Astrocyte (in vitro differentiated cells and primary cell): ENCODE results near the gene TNFRSF12A. TPM values are rescaled to one million over a fixed set of nuclear protein-coding genes. Genes with fewer than 3 reads are reported as not detected.

Source experiments
- DNase-seq: peaks from one replicate; pipeline ENCODE4 v3.0.0-alpha.2; 2010; ENCODE audit warnings: low read depth
- FAIRE-seq: peaks from 2 replicates; lab custom pipeline; 2011; peaks lifted over from hg19 to GRCh38; lab: Jason Lieb, UNC
- H2AFZ ChIP-seq: 2 replicates; pipeline ENCODE4 v1.6.0; 2012; ENCODE audit warnings: low read depth, low read length, inconsistent platforms
- H3K27ac ChIP-seq: 2 replicates; pipeline ENCODE4 v1.5.1; 2011; ENCODE audit warnings: low read depth, low read length, inconsistent platforms
- H3K27me3 ChIP-seq: 2 replicates; pipeline ENCODE4 v1.6.0; 2011; ENCODE audit warnings: low read length, inconsistent platforms; ENCODE audit not compliant: insufficient read depth
- H3K36me3 ChIP-seq: 2 replicates; pipeline ENCODE4 v1.5.1; 2011; ENCODE audit warnings: low read length, inconsistent platforms; ENCODE audit not compliant: insufficient read depth
- H3K4me1 ChIP-seq: 2 replicates; pipeline ENCODE4 v1.5.1; 2011; ENCODE audit warnings: low read length, inconsistent platforms; ENCODE audit not compliant: insufficient read depth
- H3K4me2 ChIP-seq: 2 replicates; pipeline ENCODE4 v1.6.0; 2012; ENCODE audit warnings: low read length, inconsistent platforms
- H3K4me3 ChIP-seq: 2 replicates; pipeline ENCODE4 v1.5.1; 2011; ENCODE audit warnings: low read depth, mild to moderate bottlenecking, low read length, inconsistent platforms; ENCODE audit not compliant: insufficient read depth
- H3K79me2 ChIP-seq: 2 replicates; pipeline ENCODE4 v1.6.0; 2012; ENCODE audit warnings: mild to moderate bottlenecking, low read length, inconsistent platforms; ENCODE audit not compliant: insufficient read depth
- H3K9ac ChIP-seq: 2 replicates; pipeline ENCODE4 v1.6.0; 2012; ENCODE audit warnings: mild to moderate bottlenecking, low read length, inconsistent platforms
- H3K9me3 ChIP-seq: 2 replicates; pipeline ENCODE4 v1.5.1; 2012; ENCODE audit warnings: low read depth, mild to moderate bottlenecking, low read length, inconsistent platforms; ENCODE audit not compliant: insufficient read depth
- H4K20me1 ChIP-seq: 2 replicates; pipeline ENCODE4 v1.6.0; 2012; ENCODE audit warnings: low read length, inconsistent platforms; ENCODE audit not compliant: insufficient read depth
- H3K27ac Mint-ChIP-seq: one replicate; pipeline ENCODE4 v1.8.0; 2021; ENCODE audit warnings: mild to moderate bottlenecking, mixed read lengths; ENCODE audit not compliant: unreplicated experiment
- H3K27me3 Mint-ChIP-seq: one replicate; pipeline ENCODE4 v1.8.0; 2021; ENCODE audit warnings: low read depth, mixed read lengths; ENCODE audit not compliant: unreplicated experiment
- H3K36me3 Mint-ChIP-seq: one replicate; pipeline ENCODE4 v1.8.0; 2021; ENCODE audit warnings: low read depth, mixed read lengths; ENCODE audit not compliant: unreplicated experiment
- H3K4me1 Mint-ChIP-seq: one replicate; pipeline ENCODE4 v1.8.0; 2021; ENCODE audit warnings: low read depth, mixed read lengths; ENCODE audit not compliant: unreplicated experiment
- H3K4me3 Mint-ChIP-seq: one replicate; pipeline ENCODE4 v1.8.0; 2021; ENCODE audit warnings: mild to moderate bottlenecking, moderate library complexity, mixed read lengths; ENCODE audit not compliant: unreplicated experiment
- H3K9me3 Mint-ChIP-seq: one replicate; pipeline ENCODE4 v1.8.0; 2021; ENCODE audit warnings: mild to moderate bottlenecking, mixed read lengths; ENCODE audit not compliant: unreplicated experiment
- CTCF ChIP-seq: IDR thresholded peaks from 2 replicates; pipeline ENCODE4 v1.5.1; 2011; ENCODE audit warnings: low read depth, mild to moderate bottlenecking, inconsistent platforms, low read length, moderate library complexity; ENCODE audit not compliant: insufficient read depth
- EZH2 ChIP-seq: IDR thresholded peaks from 2 replicates; pipeline ENCODE4 v1.6.1; 2012; ENCODE audit warnings: mild to moderate bottlenecking, low read length, inconsistent platforms; ENCODE audit not compliant: insufficient read depth
- total RNA-seq: library from RNA; stranded (reverse); gene quantifications from 2 replicates; pipeline ENCODE4 v1.2.1, GENCODE V29; 2021

TNFRSF12A gene
- total RNA-seq, 1 donor from 2014 or later: 262 TPM

- H3K9ac ChIP-seq: no peak overlapping the region
- no peaks in the 10 kb centered on the region for H3K36me3 ChIP-seq
- H3K27ac ChIP-seq: no peak overlapping the region
- H3K27me3 Mint-ChIP-seq: peaks cover 10% of the 10 kb centered on the region
- H3K9me3 ChIP-seq: no peaks in the 10 kb centered on the region
- H3K4me2 ChIP-seq: no peak overlapping the region
- peaks cover 3% of the 10 kb centered on the region for H3K4me1 Mint-ChIP-seq
- no peaks in the 10 kb centered on the region for H4K20me1 ChIP-seq
- no peak overlapping the region for H3K4me3 Mint-ChIP-seq
- H3K9me3 Mint-ChIP-seq: no peaks in the 10 kb centered on the region
- TF ChIP-seq EZH2 (no peak), CTCF (no peak)
- FAIRE-seq: no peak
- peaks cover 12% of the 10 kb centered on the region for H3K4me1 ChIP-seq
- no peak overlapping the region for H3K27ac Mint-ChIP-seq
- no peaks in the 10 kb centered on the region for H3K36me3 Mint-ChIP-seq
- peaks cover 6% of the 10 kb centered on the region for H3K27me3 ChIP-seq
- no peaks in the 10 kb centered on the region for H3K79me2 ChIP-seq
- no peak for DNase-seq
- no peak overlapping the region for H2AFZ ChIP-seq
- H3K4me3 ChIP-seq: no peak overlapping the region
Measured at GRCh38 chr16:2985462-2985861, 34.7 kb upstream of the TNFRSF12A start.

- Mint-ChIP-seq H3K36me3 (no peaks in the 10 kb centered on the region), H3K4me1 (peaks cover 3% of the 10 kb centered on the region), H3K4me3 (no peak overlapping the region), H3K27me3 (peaks cover 15% of the 10 kb centered on the region), H3K9me3 (no peaks in the 10 kb centered on the region), H3K27ac (no peak overlapping the region)
- Histone ChIP-seq H3K4me3 (no peak overlapping the region), H3K9ac (no peak overlapping the region), H3K36me3 (no peaks in the 10 kb centered on the region), H3K4me2 (no peak overlapping the region), H3K4me1 (peaks cover 8% of the 10 kb centered on the region), H2AFZ (no peak overlapping the region), H3K79me2 (no peaks in the 10 kb centered on the region), H3K27ac (no peak overlapping the region), H3K9me3 (no peaks in the 10 kb centered on the region), H4K20me1 (no peaks in the 10 kb centered on the region), H3K27me3 (peaks cover 6% of the 10 kb centered on the region)
- FAIRE-seq (no peak), DNase-seq (no peak)
- TF ChIP-seq EZH2 (no peak), CTCF (no peak)
Measured at GRCh38 chr16:2985893-2986355, 34.2 kb upstream of the TNFRSF12A start.

GRCh38 chr16:2986623-2987188 is 33.5 kb upstream of the TNFRSF12A start:
- Histone ChIP-seq H3K27me3 (peaks cover 6% of the 10 kb centered on the region), H3K79me2 (no peaks in the 10 kb centered on the region), H4K20me1 (no peaks in the 10 kb centered on the region), H2AFZ (no peak overlapping the region), H3K4me1 (no peaks in the 10 kb centered on the region), H3K9ac (no peak overlapping the region), H3K36me3 (no peaks in the 10 kb centered on the region), H3K9me3 (no peaks in the 10 kb centered on the region), H3K27ac (no peak overlapping the region), H3K4me3 (no peak overlapping the region), H3K4me2 (no peak overlapping the region)
- TF ChIP-seq CTCF (no peak), EZH2 (no peak)
- Mint-ChIP-seq H3K36me3 (no peaks in the 10 kb centered on the region), H3K27me3 (peaks cover 17% of the 10 kb centered on the region), H3K27ac (no peak overlapping the region), H3K4me3 (no peak overlapping the region), H3K9me3 (no peaks in the 10 kb centered on the region), H3K4me1 (peaks cover 2% of the 10 kb centered on the region)
- DNase-seq: no peak
- no peak for FAIRE-seq
